T-cell (primary cell): ENCODE results near the gene RPS14. TPM values are rescaled to one million over a fixed set of nuclear protein-coding genes. Genes with fewer than 3 reads are reported as not detected.

ENCODE experiments used
- ATAC-seq, 4 experiments: fragments of 200-7000 bp in 3 of 4; fragments of 150-1000 bp in 1 of 4; cut with Tn5 transposase; replicated peaks in 1 of 4; 1 replicate in 3 of 4; 2 replicates in 1 of 4; pipeline ENCODE4 v1.10.0; 2021; ENCODE audit warnings: moderate library complexity in 3 of 4, mild to moderate bottlenecking in 2 of 4, moderate number of reproducible peaks in 1 of 4
- CTCF ChIA-PET, 2 donors: fragments of 300-600 bp; sonication (Branson Sonifier 250); formaldehyde crosslinking; loops; one replicate each; lab custom pipeline; 2022; ENCODE audit warnings: antibody characterized with exemption in 2 of 2; lab: Charles Lee
- POLR2A ChIA-PET, 2 donors: fragments of 300-600 bp; sonication (Branson Sonifier 250); formaldehyde crosslinking; loops; one replicate each; lab custom pipeline; 2022; ENCODE audit warnings: antibody characterized with exemption in 2 of 2; lab: Charles Lee
- DNase-seq, 35 experiments: peaks; one replicate each; pipeline versions ENCODE4 v3.0.0 to v3.0.0-alpha.2; 2013 to 2023
- H3K27ac ChIP-seq: one replicate; pipeline ENCODE4 v1.5.1; 2013; ENCODE audit warnings: low read length
- H3K27me3 ChIP-seq, 2 experiments: replicated peaks in 1 of 2; 1 replicate in 1 of 2; 2 replicates in 1 of 2; pipeline versions ENCODE4 v1.6.1 to v1.7.0; 2013; ENCODE audit warnings: low read length in 1 of 2, mixed read lengths in 1 of 2; ENCODE audit not compliant: control insufficient read depth in 2 of 2, insufficient read depth in 2 of 2; ENCODE audit errors: extremely low read depth in 1 of 2
- H3K36me3 ChIP-seq, 2 donors: 1 replicate in 1 of 2; 2 replicates in 1 of 2; pipeline versions ENCODE4 v1.6.1 to v1.7.0; 2013; ENCODE audit warnings: low read length in 1 of 2; ENCODE audit not compliant: control insufficient read depth in 2 of 2, insufficient read depth in 1 of 2; ENCODE audit errors: extremely low read depth in 1 of 2
- H3K4me1 ChIP-seq, 2 experiments: 1 replicate in 1 of 2; 2 replicates in 1 of 2; pipeline versions ENCODE4 v1.6.1 to v1.7.0; 2013; ENCODE audit warnings: low read length in 2 of 2, mixed read lengths in 1 of 2; ENCODE audit not compliant: insufficient read depth in 2 of 2, control insufficient read depth in 1 of 2; ENCODE audit errors: extremely low read depth in 1 of 2
- H3K4me3 ChIP-seq, 2 donors: 1 replicate in 1 of 2; 2 replicates in 1 of 2; pipeline versions ENCODE4 v1.5.1 to v1.7.0; 2013; ENCODE audit warnings: mild to moderate bottlenecking in 2 of 2, low read length in 1 of 2, moderate library complexity in 1 of 2; ENCODE audit not compliant: control insufficient read depth in 1 of 2; ENCODE audit errors: extremely low read depth in 1 of 2
- H3K9me3 ChIP-seq: 2 replicates; pipeline ENCODE4 v1.7.0; 2013
- H3K27ac Mint-ChIP-seq, 2 donors: one replicate each; pipeline ENCODE4 v1.8.0; 2020 to 2021; ENCODE audit warnings: mild to moderate bottlenecking in 2 of 2, mixed read lengths in 2 of 2
- H3K27me3 Mint-ChIP-seq, 2 donors: one replicate each; pipeline ENCODE4 v1.8.0; 2021 to 2022; ENCODE audit warnings: mixed read lengths in 2 of 2
- H3K36me3 Mint-ChIP-seq: one replicate; pipeline ENCODE4 v1.8.0; 2021; ENCODE audit warnings: mixed read lengths
- H3K4me1 Mint-ChIP-seq, 3 donors: one replicate each; pipeline ENCODE4 v1.8.0; 2020 to 2022; ENCODE audit warnings: mixed read lengths in 3 of 3, mild to moderate bottlenecking in 1 of 3
- H3K4me3 Mint-ChIP-seq, 3 donors: one replicate each; pipeline ENCODE4 v1.8.0; 2020 to 2022; ENCODE audit warnings: mild to moderate bottlenecking in 3 of 3, mixed read lengths in 3 of 3, moderate library complexity in 3 of 3
- H3K9me3 Mint-ChIP-seq, 3 donors: one replicate each; pipeline ENCODE4 v1.8.0; 2020 to 2022; ENCODE audit warnings: mixed read lengths in 3 of 3
- WGBS: methylation state at CpG from one replicate; pipeline ENCODE4 v1.1.5; 2013; ENCODE audit warnings: missing lambda C conversion rate; ENCODE audit not compliant: insufficient coverage; 5-methylcytosine and 5-hydroxymethylcytosine counted together
- total RNA-seq, 35 experiments: library from RNA in 6 of 35; stranded (reverse) in 6 of 35; fragments of 120-200 nt in 1 of 35; gene quantifications; one replicate each; pipeline versions ENCODE4 v1.2.1 to v1.2.4 and lab custom pipeline; 2013 to 2026

The RPS14 gene
- total RNA-seq, 5 donors from 2014 or later (not counting 1 experiment from before 2014, with no cell fraction given), result 4,124 to 5,450 (median 5,009) TPM

GRCh38 chr5:150398722-150399523, 50.6 kb downstream of the RPS14 start:
- Mint-ChIP-seq H3K4me3 (no peak overlapping the region), H3K27me3 (no peaks in the 10 kb centered on the region), H3K36me3 (peaks cover 48% of the 10 kb centered on the region), H3K27ac (peak overlapping the region in 1 of 2 donors; percentile 58), H3K4me1 (peaks cover 0 to 10% (median 0%) of the 10 kb centered on the region in 3 donors), H3K9me3 (no peaks in the 10 kb centered on the region)
- ChIA-PET CTCF (interaction anchor here (0.6 to 1.5 kb wide), 8 partner anchors 12 to 967 kb away, joined by 3 to 5 read pairs (median 4); no protein-coding TSS in a partner anchor), POLR2A (interaction anchor here in 1 of 2 donors (0.7 to 2.1 kb wide), 2 partner anchors 12 to 14 kb away, joined by 4 to 8 read pairs; partner anchors contain the start of gene CD74)
- peak in 12 of 35 experiments; percentile 16 to 62 (median 26) for DNase-seq
- H3K4me1 ChIP-seq, result no peaks in the 10 kb centered on the region
- no peak overlapping the region for H3K27ac ChIP-seq
- WGBS, result 70% methylated on average over 2 of the region's 12 CpGs
- no peaks in the 10 kb centered on the region for H3K27me3 ChIP-seq
- no peaks in the 10 kb centered on the region for H3K9me3 ChIP-seq
- peaks cover 32 to 81% of the 10 kb centered on the region in 2 donors for H3K36me3 ChIP-seq
- H3K4me3 ChIP-seq, result no peak overlapping the region
- ATAC-seq, result peak; percentile 15 to 44 (median 32)

GRCh38 chr5:150397782-150398721, 51.5 kb downstream of the RPS14 start:
- H3K4me3 ChIP-seq, result no peak overlapping the region
- Mint-ChIP-seq H3K36me3 (peaks cover 49% of the 10 kb centered on the region), H3K9me3 (no peaks in the 10 kb centered on the region), H3K4me1 (peaks cover 0 to 10% (median 0%) of the 10 kb centered on the region in 3 donors), H3K27me3 (no peaks in the 10 kb centered on the region), H3K27ac (peak overlapping the region in 1 of 2 donors; percentile 74), H3K4me3 (no peak overlapping the region)
- WGBS, result 100% methylated on average over 3 of the region's 13 CpGs
- H3K36me3 ChIP-seq, result peaks cover 32 to 83% of the 10 kb centered on the region in 2 donors
- DNase-seq (no peak), ATAC-seq (peak in 1 of 4 experiments; percentile 7)
- ChIA-PET POLR2A (interaction anchor here in 1 of 2 donors (1.3 to 2.1 kb wide), 2 partner anchors 13 to 15 kb away, joined by 4 to 8 read pairs; partner anchors contain the start of gene CD74), CTCF (interaction anchor here (0.7 to 1.7 kb wide), 9 partner anchors 11 to 46 kb away, joined by 3 to 6 read pairs (median 4); partner anchors contain the start of gene CD74 (in 1 of the 2))
- no peaks in the 10 kb centered on the region for H3K4me1 ChIP-seq
- no peak overlapping the region for H3K27ac ChIP-seq
- no peaks in the 10 kb centered on the region for H3K27me3 ChIP-seq
- H3K9me3 ChIP-seq, result no peaks in the 10 kb centered on the region

GRCh38 chr5:150397146-150397781, 52.3 kb downstream of the RPS14 start:
- 93% methylated on average over 14 of the region's 14 CpGs for WGBS
- H3K27ac Mint-ChIP-seq, result peak overlapping the region in 1 of 2 donors; percentile 74
- no peaks in the 10 kb centered on the region for H3K9me3 ChIP-seq
- H3K36me3 ChIP-seq, result peaks cover 32 to 83% of the 10 kb centered on the region in 2 donors
- no peaks in the 10 kb centered on the region for H3K27me3 Mint-ChIP-seq
- H3K36me3 Mint-ChIP-seq, result peaks cover 44% of the 10 kb centered on the region
- no peak overlapping the region for H3K27ac ChIP-seq
- ChIA-PET POLR2A (interaction anchor here (0.5 to 2.1 kb wide), 6 partner anchors 9 to 54 kb away, joined by 3 to 8 read pairs (median 5); partner anchors contain the start of gene CD74 (in 1 of the 2)), CTCF (interaction anchor here (0.6 to 1.7 kb wide), 10 partner anchors 8 to 720 kb away, joined by 3 to 6 read pairs (median 4); partner anchors contain the start of gene CD74 (in 1 of the 2))
- H3K4me1 ChIP-seq, result no peaks in the 10 kb centered on the region
- H3K4me1 Mint-ChIP-seq, result peaks cover 0 to 10% (median 0%) of the 10 kb centered on the region in 3 donors
- no peaks in the 10 kb centered on the region for H3K27me3 ChIP-seq
- DNase-seq, result no peak
- H3K9me3 Mint-ChIP-seq, result no peaks in the 10 kb centered on the region
- H3K4me3 ChIP-seq, result no peak overlapping the region
- no peak overlapping the region for H3K4me3 Mint-ChIP-seq
- no peak for ATAC-seq

- H3K27me3 ChIP-seq, result no peaks in the 10 kb centered on the region
- no peaks in the 10 kb centered on the region for H3K4me1 ChIP-seq
- peaks cover 25 to 84% of the 10 kb centered on the region in 2 donors for H3K36me3 ChIP-seq
- peak overlapping the region in 1 of 2 donors; percentile 16 for H3K27ac Mint-ChIP-seq
- H3K27me3 Mint-ChIP-seq, result no peaks in the 10 kb centered on the region
- WGBS, result 100% methylated on average over 6 of the region's 7 CpGs
- ChIA-PET CTCF (interaction anchor here in 1 of 2 donors (0.6 to 1.7 kb wide), 3 partner anchors 9 to 721 kb away, joined by 4 to 5 read pairs (median 5); no protein-coding TSS in a partner anchor), POLR2A (interaction anchor here (0.6 to 1.7 kb wide), 4 partner anchors 8 to 45 kb away, joined by 3 to 6 read pairs (median 4); no protein-coding TSS in a partner anchor)
- no peak overlapping the region for H3K4me3 Mint-ChIP-seq
- peaks cover 0 to 10% (median 0%) of the 10 kb centered on the region in 3 donors for H3K4me1 Mint-ChIP-seq
- ATAC-seq (no peak), DNase-seq (no peak)
- H3K27ac ChIP-seq, result no peak overlapping the region
- no peaks in the 10 kb centered on the region for H3K9me3 Mint-ChIP-seq
- no peaks in the 10 kb centered on the region for H3K9me3 ChIP-seq
- H3K36me3 Mint-ChIP-seq, result peaks cover 42% of the 10 kb centered on the region
- H3K4me3 ChIP-seq, result no peak overlapping the region
Observed at GRCh38 chr5:150396267-150396666, 53.3 kb downstream of the RPS14 start.

- no peak overlapping the region for H3K27ac ChIP-seq
- CTCF ChIA-PET, result no interaction called here
- H3K4me1 ChIP-seq, result no peaks in the 10 kb centered on the region
- peaks cover 0 to 9% (median 0%) of the 10 kb centered on the region in 3 donors for H3K4me1 Mint-ChIP-seq
- H3K27ac Mint-ChIP-seq, result peak overlapping the region in 1 of 2 donors; percentile 22
- POLR2A ChIA-PET, result interaction anchor here in 1 of 2 donors (1.4 kb wide), 1 partner anchor 9 kb away, joined by 3 read pairs; no protein-coding TSS in a partner anchor
- H3K9me3 Mint-ChIP-seq, result no peaks in the 10 kb centered on the region
- H3K4me3 ChIP-seq, result no peak overlapping the region
- H3K27me3 Mint-ChIP-seq, result no peaks in the 10 kb centered on the region
- H3K36me3 ChIP-seq, result peaks cover 23 to 84% of the 10 kb centered on the region in 2 donors
- no peaks in the 10 kb centered on the region for H3K9me3 ChIP-seq
- ATAC-seq, result no peak
- H3K36me3 Mint-ChIP-seq, result peaks cover 45% of the 10 kb centered on the region
- 100% methylated on average over 1 of the region's 2 CpGs for WGBS
- DNase-seq, result no peak
- no peak overlapping the region for H3K4me3 Mint-ChIP-seq
- H3K27me3 ChIP-seq, result no peaks in the 10 kb centered on the region
Observed at GRCh38 chr5:150395688-150395975, 53.9 kb downstream of the RPS14 start.
